Mammary microvascular endothelial cell (primary cell): ENCODE results near the gene CST3. TPM values are rescaled to one million over a fixed set of nuclear protein-coding genes. Genes with fewer than 3 reads are reported as not detected.

Experiments
- total RNA-seq: library from RNA; depleted of rRNA; stranded (reverse); fragments of >200 nt; gene quantifications from 2 replicates; pipeline ENCODE4 v1.2.3, GENCODE V29; 2015

Gene CST3, protein sequence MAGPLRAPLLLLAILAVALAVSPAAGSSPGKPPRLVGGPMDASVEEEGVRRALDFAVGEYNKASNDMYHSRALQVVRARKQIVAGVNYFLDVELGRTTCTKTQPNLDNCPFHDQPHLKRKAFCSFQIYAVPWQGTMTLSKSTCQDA
- total RNA-seq = 489 and 519 TPM in 2 replicates

GRCh38 chr20:23637282-23638221, at the start of gene CST3:
TSS of gene CST3 (minus strand) at chr20:23637955. CDS start at chr20:23637862, 93 bp downstream.

GRCh38 chr20:23605867-23606651, 31.7 kb downstream of the CST3 start, which contains the start of gene CST9:
TSS of gene CST9 (minus strand) at chr20:23605917. CDS start at chr20:23605864, 53 bp downstream.

Other genes starting within 250 kb of the CST3 start
- 1.7 and 3.5 TPM in 2 replicates for gene NAPB, start 216.5 kb downstream of the CST3 start, total RNA-seq
- gene CSTL1, start 198.3 kb downstream of the CST3 start, total RNA-seq = not detected in 2 replicates
- gene CST11, start 185.1 kb downstream of the CST3 start, total RNA-seq = not detected in 2 replicates
- not detected in 2 replicates for gene CST8, start 146.8 kb downstream of the CST3 start, total RNA-seq
- not detected in 2 replicates for gene CST9L, start 69.5 kb downstream of the CST3 start, total RNA-seq
- not detected in 2 replicates for gene CST9, start 32.0 kb downstream of the CST3 start, total RNA-seq
- gene CST4, start 51.1 kb upstream of the CST3 start, total RNA-seq = 0.25 TPM in 1 of 2 replicates, not detected in the other
- gene CST1, start 113.0 kb upstream of the CST3 start, total RNA-seq = 0.80 and 1.3 TPM in 2 replicates
- not detected in 2 replicates for gene CST2, start 188.8 kb upstream of the CST3 start, total RNA-seq
- not detected in 2 replicates for gene CST5, start 241.8 kb upstream of the CST3 start, total RNA-seq